Testis (tissue), 3 donors: Measurements from ENCODE around the gene ENPP6. TPM values are rescaled to one million over a fixed set of nuclear protein-coding genes. Genes with fewer than 3 reads are reported as not detected.
"Not testable (repeated sequence)": the region's sequence is repeated elsewhere in the genome, so short reads cannot be mapped to it uniquely, and the experiment has no call there.

Source experiments
- DNase-seq: peaks from one replicate; pipeline ENCODE4 v3.0.0-alpha.2; 2019
- H3K27ac ChIP-seq, 2 donors: fragments of 200-600 bp; sonication (generic); one replicate each; pipeline ENCODE4 v1.5.1; 2019
- H3K27me3 ChIP-seq: fragments of 200-600 bp; sonication (generic); one replicate; pipeline ENCODE4 v1.5.1; 2019
- H3K36me3 ChIP-seq: fragments of 200-600 bp; sonication (generic); one replicate; pipeline ENCODE4 v1.5.1; 2017; ENCODE audit warnings: low read depth; ENCODE audit errors: missing control alignments
- H3K4me1 ChIP-seq: fragments of 200-600 bp; sonication (generic); one replicate; pipeline ENCODE4 v1.5.1; 2019
- H3K4me3 ChIP-seq, 2 donors: fragments of 200-600 bp; sonication (generic); one replicate each; pipeline ENCODE4 v1.5.1; 2017 to 2019
- H3K9me3 ChIP-seq: fragments of 200-600 bp; sonication (generic); one replicate; pipeline ENCODE4 v1.5.1; 2017
- CTCF ChIP-seq, 3 experiments: fragments of 450-650 bp in 2 of 3; fragments of 200-600 bp in 1 of 3; sonication (generic) in 1 of 3; IDR thresholded peaks; one replicate each; pipeline ENCODE4 v1.5.1; 2016 to 2019; ENCODE audit warnings: antibody characterized with exemption in 3 of 3, mild to moderate bottlenecking in 2 of 3, moderate library complexity in 1 of 3
- POLR2A ChIP-seq: fragments of 450-650 bp; IDR thresholded peaks from one replicate; pipeline ENCODE4 v1.6.1; 2017; ENCODE audit warnings: antibody characterized with exemption, mild to moderate bottlenecking, moderate library complexity
- WGBS, 2 donors: methylation state at CpG; one replicate each; pipeline ENCODE4 v1.1.5; 2018; 5-methylcytosine and 5-hydroxymethylcytosine counted together
- intact Hi-C: fragments of 100-400 bp; cut with DNase I; formaldehyde crosslinking; loops from one replicate; pipeline ENCODE4 v1.15.1; 2023; ENCODE audit warnings: low total_unique reads
- polyA plus RNA-seq: library from polyadenylated mRNA; stranded (reverse); fragments of 350-450 nt; fragmentation: Illumina TruSeq; extraction: RNeasy Lipid Tissue Mini Kit (QIAGEN cat#74804); gene quantifications from one replicate; pipeline ENCODE4 v1.2.3, GENCODE V29; 2014; ENCODE audit warnings: low read depth, low replicate concordance; ENCODE audit not compliant: insufficient read depth
- total RNA-seq, 2 donors: library from RNA; depleted of rRNA; stranded (reverse); fragments of >200 nt; gene quantifications; one replicate each; pipeline ENCODE4 v1.2.3, GENCODE V29; 2016

ENPP6 gene
- total and polyA plus RNA-seq, 3 donors from 2014 or later = 2.0 to 4.9 (median 3.5) TPM

GRCh38 chr4:184214931-184215330 lies 2.7 kb downstream of the ENPP6 start:
- TF ChIP-seq POLR2A = no peak
- no peak for TF ChIP-seq CTCF (IDR thresholded peaks at IDR 0.05)
- DNase-seq = no peak
- no peak overlapping the region for H3K4me3 ChIP-seq
- intact Hi-C loops = no loop called here
- no peaks in the 10 kb centered on the region for H3K9me3 ChIP-seq
- no peak overlapping the region for H3K27ac ChIP-seq
- H3K27me3 ChIP-seq = no peaks in the 10 kb centered on the region
- WGBS, 2 donors = 75 to 80% methylated on average over 5 of the region's 5 CpGs
- H3K4me1 ChIP-seq = no peaks in the 10 kb centered on the region
- no peaks in the 10 kb centered on the region for H3K36me3 ChIP-seq

- H3K9me3 ChIP-seq, intact Hi-C loops, H3K27ac ChIP-seq, H3K36me3 ChIP-seq, DNase-seq, H3K4me1 ChIP-seq, H3K4me3 ChIP-seq, H3K27me3 ChIP-seq: not testable (repeated sequence)
- 58 to 68% methylated on average over 10 to 33 of the region's 33 CpGs for WGBS, 2 donors
Observed at GRCh38 chr4:184207734-184208607, 9.7 kb downstream of the ENPP6 start.

- Histone ChIP-seq H3K4me1 (no peaks in the 10 kb centered on the region), H3K9me3 (no peaks in the 10 kb centered on the region), H3K27ac (no peak overlapping the region), H3K27me3 (no peaks in the 10 kb centered on the region), H3K4me3 (no peak overlapping the region), H3K36me3 (no peaks in the 10 kb centered on the region)
- DNase-seq = no peak
- TF ChIP-seq POLR2A (no peak), CTCF (IDR thresholded peaks at IDR 0.05) (no peak)
- intact Hi-C loops = no loop called here
- WGBS, 2 donors = 90 to 93% methylated on average over 14 of the region's 14 CpGs
Observed at GRCh38 chr4:184205243-184205642, 12.4 kb downstream of the ENPP6 start.

- H3K9me3 ChIP-seq = no peaks in the 10 kb centered on the region
- no peaks in the 10 kb centered on the region for H3K36me3 ChIP-seq
- intact Hi-C loops = no loop called here
- no peak for DNase-seq
- no peaks in the 10 kb centered on the region for H3K27me3 ChIP-seq
- TF ChIP-seq POLR2A (no peak), CTCF (IDR thresholded peaks at IDR 0.05) (no peak)
- WGBS, 2 donors = 95% methylated on average over 6 of the region's 6 CpGs
- no peak overlapping the region for H3K27ac ChIP-seq
- no peaks in the 10 kb centered on the region for H3K4me1 ChIP-seq
- H3K4me3 ChIP-seq = no peak overlapping the region
Observed at GRCh38 chr4:184203300-184203699, 14.4 kb downstream of the ENPP6 start.

- DNase-seq = no peak
- TF ChIP-seq CTCF (IDR thresholded peaks at IDR 0.05) (no peak), POLR2A (no peak)
- Histone ChIP-seq H3K4me1 (no peaks in the 10 kb centered on the region), H3K9me3 (no peaks in the 10 kb centered on the region), H3K27ac (no peak overlapping the region), H3K4me3 (no peak overlapping the region), H3K36me3 (no peaks in the 10 kb centered on the region), H3K27me3 (no peaks in the 10 kb centered on the region)
- intact Hi-C loops = no loop called here
- WGBS, 2 donors = 84 to 86% methylated on average over 7 of the region's 7 CpGs
Observed at GRCh38 chr4:184201179-184201578, 16.5 kb downstream of the ENPP6 start.
